Measurements from ENCODE around the gene ZNF766. TPM values are rescaled to one million over a fixed set of nuclear protein-coding genes. Genes with fewer than 3 reads are reported as not detected.

The ZNF766 gene
- polyA plus RNA-seq (2013, experiment 1 of 2), result 16.6 TPM
- 18.6 TPM for polyA plus RNA-seq (2013, experiment 2 of 2)

DNA sequence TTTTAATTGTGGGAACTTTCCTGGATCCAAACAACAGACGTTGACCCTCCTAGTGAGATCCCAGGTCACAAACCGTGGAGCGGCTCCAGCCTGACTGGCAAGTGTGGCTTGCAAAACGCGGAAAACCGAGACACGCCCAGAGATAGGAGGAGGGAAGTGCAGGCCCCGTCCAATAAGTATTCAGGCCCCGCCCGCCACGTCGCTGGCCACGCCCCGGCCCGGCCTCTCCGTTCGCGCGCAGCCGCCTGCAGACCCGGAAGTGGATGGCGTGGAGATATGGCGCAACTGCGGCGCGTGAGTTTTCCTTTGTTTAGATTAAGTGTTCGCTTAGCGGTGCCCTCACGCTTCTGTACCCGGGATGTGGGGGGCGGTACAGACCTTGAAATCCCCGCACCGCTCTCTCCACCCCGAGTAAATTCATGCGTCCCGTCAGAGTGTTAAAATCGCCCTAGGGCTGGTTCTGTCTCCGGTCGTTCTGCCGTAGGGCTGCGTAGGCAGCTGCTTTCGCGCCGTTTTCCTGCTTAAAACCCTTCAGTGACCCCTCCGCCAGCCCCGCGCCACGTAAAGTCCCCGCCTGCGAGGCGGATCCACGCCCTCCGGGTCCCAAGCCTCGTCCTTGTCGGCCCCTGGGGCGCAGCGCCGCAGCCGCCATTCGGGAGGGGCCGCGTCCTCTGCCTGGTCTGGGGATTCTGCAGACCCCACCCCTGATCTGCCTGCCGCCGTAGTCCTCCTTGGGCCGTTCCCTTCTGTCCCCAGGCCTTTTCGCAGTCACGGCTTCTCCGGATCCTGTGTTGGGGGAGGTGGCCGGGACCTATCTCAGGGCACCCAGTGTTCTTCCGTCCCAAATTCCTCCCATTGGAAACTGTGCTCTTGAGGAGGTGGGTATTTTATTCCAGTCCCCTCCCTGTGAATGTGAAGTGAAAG, at the start of gene ZNF766:
TSS of gene ZNF766 (plus strand) at position 250 of the 924 bp plus-strand sequence. CDS start at position 277, 27 bp downstream.
- under 1% methylated on average over 68 of the region's 70 CpGs for WGBS
- Histone ChIP-seq H3K4me3 (ENCODE audit: low read length) (peak within 1 kb of the TSS; percentile 90), H3K36me3 (ENCODE audit: insufficient read depth, low read length) (peaks cover 28% of the 10 kb centered on the region), H3K27ac (ENCODE audit: low read depth, low read length) (peak within 1 kb of the TSS; percentile 95), H3K9ac (ENCODE audit: low read depth, low read length) (peak within 1 kb of the TSS; percentile 99), H3K4me1 (ENCODE audit: insufficient read depth, low read length) (no peaks in the 10 kb centered on the region), H3K9me3 (ENCODE audit: insufficient read depth, low read depth, low read length) (no peaks in the 10 kb centered on the region), H3K27me3 (ENCODE audit: insufficient read depth, low read length) (no peaks in the 10 kb centered on the region)

GRCh38 chr19:52219611-52220010, 49.8 kb upstream of the ZNF766 start:
- no peak overlapping the region for H3K4me3 ChIP-seq (ENCODE audit: low read length)
- no peaks in the 10 kb centered on the region for H3K27me3 ChIP-seq (ENCODE audit: insufficient read depth, low read length)
- H3K9ac ChIP-seq (ENCODE audit: low read depth, low read length), result no peak overlapping the region
- 95% methylated on average over 7 of the region's 8 CpGs for WGBS
- no peak overlapping the region for H3K27ac ChIP-seq (ENCODE audit: low read depth, low read length)
- no peaks in the 10 kb centered on the region for H3K9me3 ChIP-seq (ENCODE audit: insufficient read depth, low read depth, low read length)
- peaks cover 100% of the 10 kb centered on the region for H3K36me3 ChIP-seq (ENCODE audit: insufficient read depth, low read length)
- no peaks in the 10 kb centered on the region for H3K4me1 ChIP-seq (ENCODE audit: insufficient read depth, low read length)

DNA sequence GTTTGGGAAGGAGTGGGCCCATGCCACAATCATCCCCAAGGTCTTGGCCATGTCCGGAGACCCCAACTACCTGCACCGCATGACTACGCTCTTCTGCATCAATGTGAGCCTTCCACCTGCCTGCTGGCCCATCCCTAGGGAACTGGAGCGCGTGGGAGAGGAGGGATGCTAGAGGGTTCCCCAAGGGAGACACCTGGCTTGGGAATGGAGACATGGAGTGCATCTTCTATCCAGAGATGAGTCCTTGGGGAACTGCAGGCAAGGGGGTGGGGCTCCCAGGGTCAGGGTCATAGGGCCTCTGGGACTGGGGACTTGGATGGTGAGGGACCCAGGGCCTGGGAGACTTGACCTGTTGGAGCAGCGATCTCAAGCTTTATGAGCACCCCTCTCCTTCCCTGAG, 48.4 kb upstream of the ZNF766 start:
- H3K27ac ChIP-seq (ENCODE audit: low read depth, low read length), result no peak overlapping the region
- H3K9me3 ChIP-seq (ENCODE audit: insufficient read depth, low read depth, low read length), result no peaks in the 10 kb centered on the region

DNA sequence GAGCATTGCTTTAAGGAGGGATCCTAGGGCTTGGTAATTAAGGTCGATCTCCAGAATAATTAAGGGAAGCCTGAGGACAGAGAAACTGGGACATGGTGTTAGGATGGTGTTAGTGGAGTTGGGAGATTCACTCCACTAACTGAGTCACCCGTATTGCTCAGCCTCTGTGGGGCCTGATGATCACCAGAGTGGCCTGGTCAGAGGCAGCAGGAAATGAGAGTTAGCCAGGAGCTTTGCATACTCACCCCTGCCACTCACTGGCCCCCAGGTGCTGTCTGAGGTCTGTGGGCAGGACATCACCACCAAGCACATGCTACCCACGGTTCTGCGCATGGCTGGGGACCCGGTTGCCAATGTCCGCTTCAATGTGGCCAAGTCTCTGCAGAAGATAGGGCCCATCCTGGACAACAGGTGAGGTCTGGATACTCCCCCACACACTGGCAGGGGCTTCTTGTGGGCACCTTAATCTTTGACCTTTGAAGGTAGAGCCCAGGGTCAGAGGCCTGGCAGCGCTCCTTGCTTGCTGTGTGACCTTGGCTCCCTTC, 47.5 kb upstream of the ZNF766 start:
- Histone ChIP-seq H3K36me3 (ENCODE audit: insufficient read depth, low read length) (peaks cover 98% of the 10 kb centered on the region), H3K27me3 (ENCODE audit: insufficient read depth, low read length) (no peaks in the 10 kb centered on the region), H3K9ac (ENCODE audit: low read depth, low read length) (no peak overlapping the region), H3K27ac (ENCODE audit: low read depth, low read length) (no peak overlapping the region), H3K4me3 (ENCODE audit: low read length) (no peak overlapping the region), H3K4me1 (ENCODE audit: insufficient read depth, low read length) (no peaks in the 10 kb centered on the region), H3K9me3 (ENCODE audit: insufficient read depth, low read depth, low read length) (no peaks in the 10 kb centered on the region)
- 95% methylated on average over 7 of the region's 7 CpGs for WGBS

More for the DNA sequence above, 48.4 kb upstream of the ZNF766 start:
- Histone ChIP-seq H3K9ac (ENCODE audit: low read depth, low read length) (no peak overlapping the region), H3K4me1 (ENCODE audit: insufficient read depth, low read length) (no peaks in the 10 kb centered on the region), H3K27me3 (ENCODE audit: insufficient read depth, low read length) (no peaks in the 10 kb centered on the region), H3K36me3 (ENCODE audit: insufficient read depth, low read length) (peaks cover 98% of the 10 kb centered on the region), H3K4me3 (ENCODE audit: low read length) (no peak overlapping the region)
- 98% methylated on average over 6 of the region's 6 CpGs for WGBS

- no peaks in the 10 kb centered on the region for H3K9me3 ChIP-seq (ENCODE audit: insufficient read depth, low read depth, low read length)
- H3K27me3 ChIP-seq (ENCODE audit: insufficient read depth, low read length), result no peaks in the 10 kb centered on the region
- no peaks in the 10 kb centered on the region for H3K4me1 ChIP-seq (ENCODE audit: insufficient read depth, low read length)
- no peak overlapping the region for H3K27ac ChIP-seq (ENCODE audit: low read depth, low read length)
- peaks cover 94% of the 10 kb centered on the region for H3K36me3 ChIP-seq (ENCODE audit: insufficient read depth, low read length)
- WGBS, result 95% methylated on average over 5 of the region's 5 CpGs
- H3K9ac ChIP-seq (ENCODE audit: low read depth, low read length), result no peak overlapping the region
- H3K4me3 ChIP-seq (ENCODE audit: low read length), result no peak overlapping the region
Observed at GRCh38 chr19:52224211-52224610, 45.2 kb upstream of the ZNF766 start.

DNA sequence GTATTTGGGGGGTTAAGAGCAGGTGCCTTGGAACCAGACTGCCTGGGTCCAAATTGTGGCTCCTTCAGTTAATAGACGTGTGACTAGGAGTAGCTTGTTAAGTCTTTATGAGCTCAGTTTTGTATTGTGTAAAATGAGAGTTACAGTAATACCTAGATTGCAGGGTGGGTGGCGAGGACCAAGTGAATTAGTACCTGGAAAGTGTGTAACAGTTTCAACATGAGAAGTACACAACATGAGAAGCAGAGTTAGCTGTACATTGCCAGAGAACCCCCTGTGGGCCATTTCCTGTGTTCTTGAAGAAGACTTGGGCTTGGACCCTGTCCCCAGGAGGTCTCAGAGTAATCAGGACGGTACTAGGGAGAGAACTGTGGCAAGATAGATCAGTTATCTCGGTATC, 42.7 kb upstream of the ZNF766 start:
- Histone ChIP-seq H3K27ac (ENCODE audit: low read depth, low read length) (no peak overlapping the region), H3K27me3 (ENCODE audit: insufficient read depth, low read length) (no peaks in the 10 kb centered on the region), H3K9ac (ENCODE audit: low read depth, low read length) (no peak overlapping the region), H3K4me3 (ENCODE audit: low read length) (no peak overlapping the region), H3K4me1 (ENCODE audit: insufficient read depth, low read length) (no peaks in the 10 kb centered on the region), H3K36me3 (ENCODE audit: insufficient read depth, low read length) (peaks cover 70% of the 10 kb centered on the region), H3K9me3 (ENCODE audit: insufficient read depth, low read depth, low read length) (no peaks in the 10 kb centered on the region)
- WGBS, result 95% methylated on average over 4 of the region's 4 CpGs

DNA sequence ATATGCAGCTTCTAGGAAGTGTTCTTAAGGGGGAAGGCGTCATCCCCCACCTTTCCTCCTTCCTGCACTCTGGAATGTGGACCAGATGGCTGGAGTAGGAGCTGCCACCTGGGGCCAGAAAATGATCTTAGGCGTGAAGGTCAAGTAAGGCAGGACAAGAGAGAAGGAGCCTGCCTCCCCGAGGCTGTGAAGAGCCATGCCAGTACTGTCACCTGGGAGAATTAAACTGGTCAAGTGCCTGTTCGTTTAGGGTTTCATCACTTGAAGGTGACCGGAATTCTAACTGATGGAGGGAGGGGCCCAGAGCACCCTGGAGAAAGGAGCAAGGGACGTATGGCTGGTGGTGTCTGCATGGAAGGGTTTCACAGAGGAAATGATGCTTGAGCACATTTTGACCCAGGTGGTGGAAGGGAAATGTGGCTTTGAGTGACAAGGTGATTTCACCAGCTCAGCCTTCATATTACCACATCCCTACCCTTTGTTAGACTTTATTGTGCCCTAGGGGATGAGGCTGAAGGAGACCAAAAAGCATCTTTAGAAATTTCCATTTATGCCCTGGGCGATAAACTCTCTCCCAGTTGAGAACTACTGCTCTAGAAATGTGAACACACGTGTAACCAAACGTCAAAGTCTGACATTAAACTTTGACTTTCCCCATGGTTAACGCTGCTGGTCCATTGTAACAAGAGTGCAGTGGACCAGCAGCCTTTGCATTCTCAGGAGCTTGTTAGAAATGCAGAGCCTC, 42.0 kb upstream of the ZNF766 start:
- Histone ChIP-seq H3K9me3 (ENCODE audit: insufficient read depth, low read depth, low read length) (no peaks in the 10 kb centered on the region), H3K4me3 (ENCODE audit: low read length) (no peak overlapping the region), H3K36me3 (ENCODE audit: insufficient read depth, low read length) (peaks cover 62% of the 10 kb centered on the region), H3K27ac (ENCODE audit: low read depth, low read length) (no peak overlapping the region), H3K4me1 (ENCODE audit: insufficient read depth, low read length) (no peaks in the 10 kb centered on the region), H3K27me3 (ENCODE audit: insufficient read depth, low read length) (no peaks in the 10 kb centered on the region), H3K9ac (ENCODE audit: low read depth, low read length) (no peak overlapping the region)
- WGBS, result 94% methylated on average over 10 of the region's 10 CpGs

DNA sequence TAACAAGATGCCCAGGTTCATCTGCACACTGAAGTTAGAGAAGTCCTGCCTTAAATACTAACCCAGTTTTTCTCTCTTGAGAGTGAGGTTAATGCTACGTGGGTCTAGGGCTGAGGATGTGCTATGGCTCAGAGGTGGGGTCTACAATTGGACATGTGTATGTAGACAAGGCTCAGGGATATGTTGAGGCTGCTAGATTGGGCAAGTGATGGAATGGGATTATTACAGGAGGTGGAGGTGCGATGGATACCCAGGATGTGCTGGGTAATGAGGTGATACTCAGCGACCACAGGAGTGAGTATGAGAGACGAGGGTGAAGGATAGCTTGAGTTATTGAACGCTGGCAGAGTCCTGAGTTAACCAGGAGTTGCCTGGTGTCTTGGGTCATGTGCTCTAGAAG, 41.4 kb upstream of the ZNF766 start:
- H3K27me3 ChIP-seq (ENCODE audit: insufficient read depth, low read length), result no peaks in the 10 kb centered on the region
- H3K4me3 ChIP-seq (ENCODE audit: low read length), result no peak overlapping the region
- 93% methylated on average over 5 of the region's 5 CpGs for WGBS
- H3K9me3 ChIP-seq (ENCODE audit: insufficient read depth, low read depth, low read length), result no peaks in the 10 kb centered on the region
- H3K27ac ChIP-seq (ENCODE audit: low read depth, low read length), result no peak overlapping the region
- no peaks in the 10 kb centered on the region for H3K4me1 ChIP-seq (ENCODE audit: insufficient read depth, low read length)
- H3K36me3 ChIP-seq (ENCODE audit: insufficient read depth, low read length), result peaks cover 56% of the 10 kb centered on the region
- no peak overlapping the region for H3K9ac ChIP-seq (ENCODE audit: low read depth, low read length)

- Histone ChIP-seq H3K36me3 (ENCODE audit: insufficient read depth, low read length) (peaks cover 41% of the 10 kb centered on the region), H3K9me3 (ENCODE audit: insufficient read depth, low read depth, low read length) (no peaks in the 10 kb centered on the region), H3K27me3 (ENCODE audit: insufficient read depth, low read length) (no peaks in the 10 kb centered on the region), H3K9ac (ENCODE audit: low read depth, low read length) (no peak overlapping the region), H3K4me1 (ENCODE audit: insufficient read depth, low read length) (no peaks in the 10 kb centered on the region), H3K4me3 (ENCODE audit: low read length) (no peak overlapping the region), H3K27ac (ENCODE audit: low read depth, low read length) (no peak overlapping the region)
- 95% methylated on average over 6 of the region's 6 CpGs for WGBS
Observed at GRCh38 chr19:52229524-52229923, 39.9 kb upstream of the ZNF766 start.

GRCh38 chr19:52230685-52231084, 38.7 kb upstream of the ZNF766 start:
- Histone ChIP-seq H3K4me3 (ENCODE audit: low read length) (no peak overlapping the region), H3K9me3 (ENCODE audit: insufficient read depth, low read depth, low read length) (no peaks in the 10 kb centered on the region), H3K9ac (ENCODE audit: low read depth, low read length) (no peak overlapping the region), H3K4me1 (ENCODE audit: insufficient read depth, low read length) (no peaks in the 10 kb centered on the region), H3K27ac (ENCODE audit: low read depth, low read length) (no peak overlapping the region; the same call in 1 of the 2 replicates), H3K36me3 (ENCODE audit: insufficient read depth, low read length) (peaks cover 31% of the 10 kb centered on the region), H3K27me3 (ENCODE audit: insufficient read depth, low read length) (no peaks in the 10 kb centered on the region)
- WGBS, result 92% methylated on average over 1 of the region's 1 CpG
